ENCODE data around the gene ANTXR1. TPM values are rescaled to one million over a fixed set of nuclear protein-coding genes. Genes with fewer than 3 reads are reported as not detected.

ANTXR1 gene
- total and polyA plus RNA-seq, 2 of the 8 experiments (the other 6 are each of a cell fraction or from before 2014, with no cell fraction given), result 15.8 to 44.3 TPM

DNA sequence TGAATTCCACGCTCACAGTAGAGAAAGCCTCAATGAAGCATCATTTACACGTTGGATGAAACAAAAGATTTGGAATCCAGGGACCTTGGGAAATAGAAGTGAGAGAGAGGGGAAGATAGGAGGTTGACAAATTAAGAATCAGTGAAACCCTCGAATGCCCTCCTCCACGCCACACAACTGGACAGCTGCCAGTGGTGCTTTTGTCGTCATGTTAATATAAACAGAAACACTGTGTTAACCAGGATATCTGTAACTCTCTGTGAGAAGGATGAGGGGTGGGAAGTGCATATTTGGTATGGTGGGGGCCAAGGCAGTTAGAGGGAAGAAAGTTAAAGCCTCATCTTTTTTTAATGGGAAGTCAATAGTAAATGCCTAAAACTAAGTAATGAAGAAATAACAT is 265.4 kb downstream of the ANTXR1 start (continued):
- TF ChIP-seq, protein P1, sequence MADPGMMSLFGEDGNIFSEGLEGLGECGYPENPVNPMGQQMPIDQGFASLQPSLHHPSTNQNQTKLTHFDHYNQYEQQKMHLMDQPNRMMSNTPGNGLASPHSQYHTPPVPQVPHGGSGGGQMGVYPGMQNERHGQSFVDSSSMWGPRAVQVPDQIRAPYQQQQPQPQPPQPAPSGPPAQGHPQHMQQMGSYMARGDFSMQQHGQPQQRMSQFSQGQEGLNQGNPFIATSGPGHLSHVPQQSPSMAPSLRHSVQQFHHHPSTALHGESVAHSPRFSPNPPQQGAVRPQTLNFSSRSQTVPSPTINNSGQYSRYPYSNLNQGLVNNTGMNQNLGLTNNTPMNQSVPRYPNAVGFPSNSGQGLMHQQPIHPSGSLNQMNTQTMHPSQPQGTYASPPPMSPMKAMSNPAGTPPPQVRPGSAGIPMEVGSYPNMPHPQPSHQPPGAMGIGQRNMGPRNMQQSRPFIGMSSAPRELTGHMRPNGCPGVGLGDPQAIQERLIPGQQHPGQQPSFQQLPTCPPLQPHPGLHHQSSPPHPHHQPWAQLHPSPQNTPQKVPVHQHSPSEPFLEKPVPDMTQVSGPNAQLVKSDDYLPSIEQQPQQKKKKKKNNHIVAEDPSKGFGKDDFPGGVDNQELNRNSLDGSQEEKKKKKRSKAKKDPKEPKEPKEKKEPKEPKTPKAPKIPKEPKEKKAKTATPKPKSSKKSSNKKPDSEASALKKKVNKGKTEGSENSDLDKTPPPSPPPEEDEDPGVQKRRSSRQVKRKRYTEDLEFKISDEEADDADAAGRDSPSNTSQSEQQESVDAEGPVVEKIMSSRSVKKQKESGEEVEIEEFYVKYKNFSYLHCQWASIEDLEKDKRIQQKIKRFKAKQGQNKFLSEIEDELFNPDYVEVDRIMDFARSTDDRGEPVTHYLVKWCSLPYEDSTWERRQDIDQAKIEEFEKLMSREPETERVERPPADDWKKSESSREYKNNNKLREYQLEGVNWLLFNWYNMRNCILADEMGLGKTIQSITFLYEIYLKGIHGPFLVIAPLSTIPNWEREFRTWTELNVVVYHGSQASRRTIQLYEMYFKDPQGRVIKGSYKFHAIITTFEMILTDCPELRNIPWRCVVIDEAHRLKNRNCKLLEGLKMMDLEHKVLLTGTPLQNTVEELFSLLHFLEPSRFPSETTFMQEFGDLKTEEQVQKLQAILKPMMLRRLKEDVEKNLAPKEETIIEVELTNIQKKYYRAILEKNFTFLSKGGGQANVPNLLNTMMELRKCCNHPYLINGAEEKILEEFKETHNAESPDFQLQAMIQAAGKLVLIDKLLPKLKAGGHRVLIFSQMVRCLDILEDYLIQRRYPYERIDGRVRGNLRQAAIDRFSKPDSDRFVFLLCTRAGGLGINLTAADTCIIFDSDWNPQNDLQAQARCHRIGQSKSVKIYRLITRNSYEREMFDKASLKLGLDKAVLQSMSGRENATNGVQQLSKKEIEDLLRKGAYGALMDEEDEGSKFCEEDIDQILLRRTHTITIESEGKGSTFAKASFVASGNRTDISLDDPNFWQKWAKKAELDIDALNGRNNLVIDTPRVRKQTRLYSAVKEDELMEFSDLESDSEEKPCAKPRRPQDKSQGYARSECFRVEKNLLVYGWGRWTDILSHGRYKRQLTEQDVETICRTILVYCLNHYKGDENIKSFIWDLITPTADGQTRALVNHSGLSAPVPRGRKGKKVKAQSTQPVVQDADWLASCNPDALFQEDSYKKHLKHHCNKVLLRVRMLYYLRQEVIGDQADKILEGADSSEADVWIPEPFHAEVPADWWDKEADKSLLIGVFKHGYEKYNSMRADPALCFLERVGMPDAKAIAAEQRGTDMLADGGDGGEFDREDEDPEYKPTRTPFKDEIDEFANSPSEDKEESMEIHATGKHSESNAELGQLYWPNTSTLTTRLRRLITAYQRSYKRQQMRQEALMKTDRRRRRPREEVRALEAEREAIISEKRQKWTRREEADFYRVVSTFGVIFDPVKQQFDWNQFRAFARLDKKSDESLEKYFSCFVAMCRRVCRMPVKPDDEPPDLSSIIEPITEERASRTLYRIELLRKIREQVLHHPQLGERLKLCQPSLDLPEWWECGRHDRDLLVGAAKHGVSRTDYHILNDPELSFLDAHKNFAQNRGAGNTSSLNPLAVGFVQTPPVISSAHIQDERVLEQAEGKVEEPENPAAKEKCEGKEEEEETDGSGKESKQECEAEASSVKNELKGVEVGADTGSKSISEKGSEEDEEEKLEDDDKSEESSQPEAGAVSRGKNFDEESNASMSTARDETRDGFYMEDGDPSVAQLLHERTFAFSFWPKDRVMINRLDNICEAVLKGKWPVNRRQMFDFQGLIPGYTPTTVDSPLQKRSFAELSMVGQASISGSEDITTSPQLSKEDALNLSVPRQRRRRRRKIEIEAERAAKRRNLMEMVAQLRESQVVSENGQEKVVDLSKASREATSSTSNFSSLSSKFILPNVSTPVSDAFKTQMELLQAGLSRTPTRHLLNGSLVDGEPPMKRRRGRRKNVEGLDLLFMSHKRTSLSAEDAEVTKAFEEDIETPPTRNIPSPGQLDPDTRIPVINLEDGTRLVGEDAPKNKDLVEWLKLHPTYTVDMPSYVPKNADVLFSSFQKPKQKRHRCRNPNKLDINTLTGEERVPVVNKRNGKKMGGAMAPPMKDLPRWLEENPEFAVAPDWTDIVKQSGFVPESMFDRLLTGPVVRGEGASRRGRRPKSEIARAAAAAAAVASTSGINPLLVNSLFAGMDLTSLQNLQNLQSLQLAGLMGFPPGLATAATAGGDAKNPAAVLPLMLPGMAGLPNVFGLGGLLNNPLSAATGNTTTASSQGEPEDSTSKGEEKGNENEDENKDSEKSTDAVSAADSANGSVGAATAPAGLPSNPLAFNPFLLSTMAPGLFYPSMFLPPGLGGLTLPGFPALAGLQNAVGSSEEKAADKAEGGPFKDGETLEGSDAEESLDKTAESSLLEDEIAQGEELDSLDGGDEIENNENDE (IDR thresholded peaks at IDR 0.05; ENCODE audit: insufficient replicate concordance, low read length), result no peak
- no peak for TF ChIP-seq CEBPB (IDR thresholded peaks at IDR 0.05; ENCODE audit: low read depth, low read length)
- no peak for TF ChIP-seq SUZ12 (IDR thresholded peaks at IDR 0.05; ENCODE audit: low read length)
- no peak for TF ChIP-seq JUN (IDR thresholded peaks at IDR 0.05; ENCODE audit: low read depth, low read length)

All from H1 (cell line).